Heart left ventricle (tissue), 13 donors: Measurements from ENCODE around the gene PIM3.

Source experiments
- POLR2A ChIP-seq, 2 donors: fragments of 450-650 bp; IDR thresholded peaks; one replicate each; pipeline ENCODE4 v1.6.1; 2017; ENCODE audit warnings: antibody characterized with exemption in 2 of 2, mild to moderate bottlenecking in 2 of 2, moderate library complexity in 2 of 2
- TF ChIP-seq, protein P1 (sequence below), 12 donors: fragments of 200-600 bp; sonication (generic) in 4 of 12; IDR thresholded peaks; one replicate each; pipeline versions ENCODE4 v1.5.0 to v1.8.0; 2018 to 2022; ENCODE audit warnings: antibody characterized with exemption in 12 of 12, mild to moderate bottlenecking in 5 of 12
- donor health status: ischemic (EF 13 %, LVEDD 7.1; RV severe dilation, severe dysfunction).
- donor health status: DM: no; HTN: yes; CAD: no.
- donor health status: DM: no; HTN: no; CAD: no.
- donor health status: ischemic (EF 25% LVEDD 6.9; RV normal size, moderate dysfunction).
- donor health status: ischemic (EF 25% LVEDD 5.7; RV mildly dilated, moderate dysfunction).
- donor health status: ischemic (EF 35%, LVEDD 5.7; RV mildly dilated, moderate dysfunction).
- donor health status: nonischemic (EF 11% LVEDD 7.7; RV severe dilation, severe dysfunction).
- donor health status: DM: yes; HTN: yes; CAD: no.
- donor health status: PGD.
- donor health status: ischemic (EF 29% LVEDD 5.4; RV normal size, mild dysfunction).
- donor health status: nonischemic (EF 23%, LVEDD 6.1; RV moderate dilation, normal function).

GRCh38 chr22:50001388-50002231 lies 41.0 kb downstream of the PIM3 start:
- TF ChIP-seq, protein P1, sequence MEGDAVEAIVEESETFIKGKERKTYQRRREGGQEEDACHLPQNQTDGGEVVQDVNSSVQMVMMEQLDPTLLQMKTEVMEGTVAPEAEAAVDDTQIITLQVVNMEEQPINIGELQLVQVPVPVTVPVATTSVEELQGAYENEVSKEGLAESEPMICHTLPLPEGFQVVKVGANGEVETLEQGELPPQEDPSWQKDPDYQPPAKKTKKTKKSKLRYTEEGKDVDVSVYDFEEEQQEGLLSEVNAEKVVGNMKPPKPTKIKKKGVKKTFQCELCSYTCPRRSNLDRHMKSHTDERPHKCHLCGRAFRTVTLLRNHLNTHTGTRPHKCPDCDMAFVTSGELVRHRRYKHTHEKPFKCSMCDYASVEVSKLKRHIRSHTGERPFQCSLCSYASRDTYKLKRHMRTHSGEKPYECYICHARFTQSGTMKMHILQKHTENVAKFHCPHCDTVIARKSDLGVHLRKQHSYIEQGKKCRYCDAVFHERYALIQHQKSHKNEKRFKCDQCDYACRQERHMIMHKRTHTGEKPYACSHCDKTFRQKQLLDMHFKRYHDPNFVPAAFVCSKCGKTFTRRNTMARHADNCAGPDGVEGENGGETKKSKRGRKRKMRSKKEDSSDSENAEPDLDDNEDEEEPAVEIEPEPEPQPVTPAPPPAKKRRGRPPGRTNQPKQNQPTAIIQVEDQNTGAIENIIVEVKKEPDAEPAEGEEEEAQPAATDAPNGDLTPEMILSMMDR (IDR thresholded peaks at IDR 0.05), result no peak
- TF ChIP-seq POLR2A (IDR thresholded peaks at IDR 0.05), result no peak
